Measurements from ENCODE around the gene KIR3DL2.
"Not testable (repeated sequence)": the region's sequence is repeated elsewhere in the genome, so short reads cannot be mapped to it uniquely, and the experiment has no call there.

The KIR3DL2 gene

GRCh38 chr19:54843171-54843570 is 7.1 kb upstream of the KIR3DL2 start:
- not testable (repeated sequence) for ATAC-seq, H3K27ac Mint-ChIP-seq, H3K4me1 Mint-ChIP-seq

GRCh38 chr19:54850930-54851329 is 687 bp downstream of the KIR3DL2 start:
- Mint-ChIP-seq H3K27ac (no peak overlapping the region), H3K27me3 (peaks cover 31% of the 10 kb centered on the region), H3K4me1 (no peaks in the 10 kb centered on the region), H3K4me3 (no peak overlapping the region), H3K9me3 (peaks cover 0 to 20% of the 10 kb centered on the region in 2 donors)
- ATAC-seq (no peak), DNase-seq (no peak)

More at GRCh38 chr19:54843171-54843570, 7.1 kb upstream of the KIR3DL2 start:
- peaks cover 0 to 24% of the 10 kb centered on the region in 2 donors for H3K9me3 Mint-ChIP-seq
- DNase-seq, H3K4me3 Mint-ChIP-seq: not testable (repeated sequence)
- peaks cover 12% of the 10 kb centered on the region for H3K27me3 Mint-ChIP-seq

GRCh38 chr19:54851353-54851752 is 1.1 kb downstream of the KIR3DL2 start:
- Mint-ChIP-seq H3K27me3 (peaks cover 31% of the 10 kb centered on the region), H3K9me3 (peaks cover 0 to 16% of the 10 kb centered on the region in 2 donors), H3K27ac (no peak overlapping the region), H3K4me1 (no peaks in the 10 kb centered on the region), H3K4me3 (no peak overlapping the region)
- ATAC-seq (no peak), DNase-seq (no peak)

- H3K4me1 Mint-ChIP-seq, ATAC-seq, H3K9me3 Mint-ChIP-seq, H3K4me3 Mint-ChIP-seq, H3K27ac Mint-ChIP-seq, DNase-seq: not testable (repeated sequence)
- peaks cover 27% of the 10 kb centered on the region for H3K27me3 Mint-ChIP-seq
Measured at GRCh38 chr19:54855241-54855640, 5.0 kb downstream of the KIR3DL2 start.

- DNase-seq, H3K27ac Mint-ChIP-seq, H3K4me1 Mint-ChIP-seq, H3K4me3 Mint-ChIP-seq, ATAC-seq: not testable (repeated sequence)
- peaks cover 24% of the 10 kb centered on the region for H3K27me3 Mint-ChIP-seq
- peaks cover 0 to 13% of the 10 kb centered on the region in 2 donors for H3K9me3 Mint-ChIP-seq
Measured at GRCh38 chr19:54858476-54858875, 8.2 kb downstream of the KIR3DL2 start.

GRCh38 chr19:54859421-54859820 is 9.2 kb downstream of the KIR3DL2 start:
- H3K4me1 Mint-ChIP-seq, ATAC-seq, H3K27ac Mint-ChIP-seq, H3K4me3 Mint-ChIP-seq, DNase-seq: not testable (repeated sequence)
- Mint-ChIP-seq H3K27me3 (peaks cover 20% of the 10 kb centered on the region), H3K9me3 (peaks cover 0 to 13% of the 10 kb centered on the region in 2 donors)

- ATAC-seq, H3K4me3 Mint-ChIP-seq, H3K27ac Mint-ChIP-seq, DNase-seq, H3K4me1 Mint-ChIP-seq: not testable (repeated sequence)
- H3K9me3 Mint-ChIP-seq: peaks cover 0 to 13% of the 10 kb centered on the region in 2 donors
- H3K27me3 Mint-ChIP-seq: peaks cover 44% of the 10 kb centered on the region
Measured at GRCh38 chr19:54863459-54863858, 13.2 kb downstream of the KIR3DL2 start.

GRCh38 chr19:54871696-54872095 is 21.5 kb downstream of the KIR3DL2 start:
- Mint-ChIP-seq H3K27me3 (peaks cover 9% of the 10 kb centered on the region), H3K4me3 (no peak overlapping the region), H3K4me1 (no peaks in the 10 kb centered on the region), H3K27ac (no peak overlapping the region), H3K9me3 (no peaks in the 10 kb centered on the region)
- DNase-seq (no peak), ATAC-seq (no peak)

- ATAC-seq: no peak
- Mint-ChIP-seq H3K4me3 (no peak within 1 kb of the TSS), H3K27me3 (peaks cover 10% of the 10 kb centered on the region), H3K27ac (no peak within 1 kb of the TSS), H3K4me1 (no peaks in the 10 kb centered on the region), H3K9me3 (no peaks in the 10 kb centered on the region)
- no peak for DNase-seq
Measured at GRCh38 chr19:54873990-54874389, 23.7 kb downstream of the KIR3DL2 start, which contains the start of gene FCAR. Gene FCAR, plus strand, starts transcription at chr19:54874235. Its CDS starts 55 bp downstream, at chr19:54874290.

- Mint-ChIP-seq H3K27ac (no peak overlapping the region), H3K27me3 (peaks cover 23% of the 10 kb centered on the region), H3K9me3 (no peaks in the 10 kb centered on the region), H3K4me1 (no peaks in the 10 kb centered on the region), H3K4me3 (no peak overlapping the region)
- no peak for DNase-seq
- ATAC-seq: no peak
Measured at GRCh38 chr19:54875506-54875905, 25.3 kb downstream of the KIR3DL2 start.

- Mint-ChIP-seq H3K9me3 (no peaks in the 10 kb centered on the region), H3K27ac (no peak overlapping the region), H3K4me1 (peaks cover 7% of the 10 kb centered on the region), H3K4me3 (no peak overlapping the region), H3K27me3 (peaks cover 43% of the 10 kb centered on the region)
- no peak for ATAC-seq
- no peak for DNase-seq
Measured at GRCh38 chr19:54877471-54877870, 27.2 kb downstream of the KIR3DL2 start.

- no peak overlapping the region for H3K4me3 Mint-ChIP-seq
- DNase-seq: no peak
- H3K27ac Mint-ChIP-seq: no peak overlapping the region
- no peak for ATAC-seq
- peaks cover 11% of the 10 kb centered on the region for H3K4me1 Mint-ChIP-seq
- peaks cover 48% of the 10 kb centered on the region for H3K27me3 Mint-ChIP-seq
- H3K9me3 Mint-ChIP-seq: no peaks in the 10 kb centered on the region
Measured at GRCh38 chr19:54881884-54882283, 31.6 kb downstream of the KIR3DL2 start.

- Mint-ChIP-seq H3K27ac (peak overlapping the region; percentile 54 to 93), H3K4me3 (peak overlapping the region; percentile 49 to 56), H3K27me3 (peaks cover 48% of the 10 kb centered on the region), H3K9me3 (no peaks in the 10 kb centered on the region), H3K4me1 (peaks cover 11% of the 10 kb centered on the region)
- DNase-seq (peak in 1 of 2 donors; percentile 8), ATAC-seq (peak; percentile 88)
Measured at GRCh38 chr19:54882758-54883157, 32.5 kb downstream of the KIR3DL2 start.

- no peaks in the 10 kb centered on the region for H3K9me3 Mint-ChIP-seq
- no peak for DNase-seq
- H3K27ac Mint-ChIP-seq: peak overlapping the region in 1 of 2 donors; percentile 54
- ATAC-seq: no peak
- H3K4me3 Mint-ChIP-seq: peak overlapping the region in 1 of 2 donors; percentile 56
- peaks cover 46% of the 10 kb centered on the region for H3K27me3 Mint-ChIP-seq
- H3K4me1 Mint-ChIP-seq: peaks cover 11% of the 10 kb centered on the region
Measured at GRCh38 chr19:54883228-54883627, 33.0 kb downstream of the KIR3DL2 start.

GRCh38 chr19:54888239-54888638 is 38.0 kb downstream of the KIR3DL2 start:
- H3K4me3 Mint-ChIP-seq: no peak overlapping the region
- no peaks in the 10 kb centered on the region for H3K4me1 Mint-ChIP-seq
- H3K27me3 Mint-ChIP-seq: peaks cover 6% of the 10 kb centered on the region
- DNase-seq: no peak
- no peak for ATAC-seq
- no peaks in the 10 kb centered on the region for H3K9me3 Mint-ChIP-seq
- no peak overlapping the region for H3K27ac Mint-ChIP-seq

- Mint-ChIP-seq H3K9me3 (no peaks in the 10 kb centered on the region), H3K27me3 (peaks cover 6% of the 10 kb centered on the region), H3K4me1 (no peaks in the 10 kb centered on the region), H3K4me3 (no peak overlapping the region), H3K27ac (no peak overlapping the region)
- no peak for ATAC-seq
- no peak for DNase-seq
Measured at GRCh38 chr19:54889566-54889965, 39.3 kb downstream of the KIR3DL2 start.

GRCh38 chr19:54893406-54893805 is 43.2 kb downstream of the KIR3DL2 start:
- ATAC-seq (no peak), DNase-seq (no peak)
- H3K9me3 Mint-ChIP-seq: no peaks in the 10 kb centered on the region
- H3K4me1 Mint-ChIP-seq: no peaks in the 10 kb centered on the region
- H3K27me3 Mint-ChIP-seq: peaks cover 24% of the 10 kb centered on the region
- H3K27ac Mint-ChIP-seq: no peak overlapping the region
- no peak overlapping the region for H3K4me3 Mint-ChIP-seq

Data from stimulated activated naive CD8-positive, alpha-beta T cell treated with anti-CD3 and anti-CD28 coated beads, Interleukin-15, amount 100 ng/mL, for 72 hours (primary cell).